ENCODE data around the gene COQ8B. TPM values are rescaled to one million over a fixed set of nuclear protein-coding genes. Genes with fewer than 3 reads are reported as not detected.

The COQ8B gene
- total and polyA plus RNA-seq, 7 experiments from 2014 or later: 14.4 to 48.3 (median 36.9) TPM

GRCh38 chr19:40663695-40664692 lies 52.7 kb downstream of the COQ8B start:
- POLR2A ChIA-PET: interaction anchor here (0.7 to 1.3 kb wide), 10 partner anchors 86 to 600 kb away, joined by 3 to 12 read pairs (median 4); partner anchors contain the start of genes ACTMAP, HNRNPUL1 and RAB4B
- CTCF ChIA-PET: interaction anchor here (0.6 to 2.9 kb wide), 22 partner anchors 27 to 645 kb away, joined by 3 to 28 read pairs (median 4); partner anchors contain the start of genes EGLN2 and RAB4B

GRCh38 chr19:40662925-40663694 lies 53.6 kb downstream of the COQ8B start:
- peaks cover 0 to 27% (median 6%) of the 10 kb centered on the region in 7 donors for H3K4me1 Mint-ChIP-seq
- DNase-seq (peak; percentile 81 to 96 (median 92)), ATAC-seq (peak; percentile 96)
- H3K4me1 ChIP-seq (ENCODE audit: control insufficient read depth in 2 of 2, insufficient read depth in 2 of 2, low read length in 2 of 2): peaks cover 0 to 7% of the 10 kb centered on the region in 2 donors
- intact Hi-C loops (cut with micrococcal nuclease): loop anchor here (1.0 to 5.0 kb wide), 14 partner anchors 27 to 645 kb away; partner anchors contain the start of genes ACTMAP (in 2 of the 2), NUMBL (in 2 of the 2), RAB4B (in 1 of the 2) and SNRPA (in 1 of the 2)
- H3K27ac Mint-ChIP-seq: peak overlapping the region; percentile 67 to 91 (median 84)
- peaks cover 0 to 2% (median 0%) of the 10 kb centered on the region in 11 donors for H3K9me3 Mint-ChIP-seq
- peak overlapping the region; percentile 75 for H3K27ac ChIP-seq (ENCODE audit: low read depth, low read length)
- no peaks in the 10 kb centered on the region for H3K27me3 ChIP-seq (ENCODE audit: control insufficient read depth in 2 of 2, insufficient read depth in 2 of 2, low read length in 2 of 2)
- H3K27me3 Mint-ChIP-seq: peaks cover 0 to 4% (median 0%) of the 10 kb centered on the region in 5 donors
- peaks cover 0 to 7% (median 0%) of the 10 kb centered on the region in 5 donors for H3K36me3 Mint-ChIP-seq
- POLR2A ChIA-PET: interaction anchor here (0.7 to 1.3 kb wide), 11 partner anchors 13 to 664 kb away, joined by 3 to 12 read pairs (median 3); partner anchors contain the start of genes ACTMAP, HNRNPUL1 and RAB4B
- peak overlapping the region; percentile 76 to 91 (median 84) for H3K4me3 Mint-ChIP-seq
- peaks cover 0 to under 1% (median 0%) of the 10 kb centered on the region in 3 experiments for H3K36me3 ChIP-seq (ENCODE audit: control insufficient read depth in 2 of 3, insufficient read depth in 3 of 3, low read length in 3 of 3)
- CTCF ChIA-PET: interaction anchor here (0.6 to 2.9 kb wide), 20 partner anchors 28 to 646 kb away, joined by 3 to 28 read pairs (median 3); partner anchors contain the start of genes EGLN2 and RAB4B
- H3K9me3 ChIP-seq (ENCODE audit: control insufficient read depth in 2 of 3, low read length in 3 of 3): no peaks in the 10 kb centered on the region
- H3K4me3 ChIP-seq (ENCODE audit: low read length): peak overlapping the region; percentile 75

More at GRCh38 chr19:40663695-40664692, 52.7 kb downstream of the COQ8B start:
- Mint-ChIP-seq H3K4me1 (peaks cover 0 to 27% (median 6%) of the 10 kb centered on the region in 7 donors), H3K4me3 (peak overlapping the region; percentile 76 to 91 (median 84)), H3K27ac (peak overlapping the region; percentile 67 to 88 (median 84)), H3K36me3 (peaks cover 0 to 13% (median 4%) of the 10 kb centered on the region in 5 donors), H3K9me3 (peaks cover 0 to 2% (median 0%) of the 10 kb centered on the region in 11 donors), H3K27me3 (peaks cover 0 to 4% (median 0%) of the 10 kb centered on the region in 5 donors)
- intact Hi-C loops (cut with micrococcal nuclease): loop anchor here (1.0 to 5.0 kb wide), 9 partner anchors 26 to 644 kb away; partner anchors contain the start of genes ACTMAP (in 2 of the 2), NUMBL (in 2 of the 2), RAB4B (in 1 of the 2) and SNRPA (in 1 of the 2)
- Histone ChIP-seq H3K9me3 (ENCODE audit: control insufficient read depth in 2 of 3, low read length in 3 of 3) (peaks cover 0 to 2% (median 0%) of the 10 kb centered on the region in 3 experiments), H3K27me3 (ENCODE audit: control insufficient read depth in 2 of 2, insufficient read depth in 2 of 2, low read length in 2 of 2) (no peaks in the 10 kb centered on the region), H3K4me1 (ENCODE audit: control insufficient read depth in 2 of 2, insufficient read depth in 2 of 2, low read length in 2 of 2) (peaks cover 0 to 7% of the 10 kb centered on the region in 2 donors), H3K27ac (ENCODE audit: low read depth, low read length) (peak overlapping the region; percentile 75), H3K36me3 (ENCODE audit: control insufficient read depth in 2 of 3, insufficient read depth in 3 of 3, low read length in 3 of 3) (peaks cover 0 to 9% (median 0%) of the 10 kb centered on the region in 3 experiments), H3K4me3 (ENCODE audit: low read length) (peak overlapping the region; percentile 75)
- DNase-seq (peak in 4 of 9 donors; percentile 5 to 36 (median 9)), ATAC-seq (no peak)

- H3K4me3 ChIP-seq (ENCODE audit: low read length): no peak overlapping the region
- intact Hi-C loops (cut with micrococcal nuclease): loop anchor here (1.0 to 5.0 kb wide), 9 partner anchors 54 to 601 kb away; partner anchors contain the start of genes ACTMAP (in 1 of the 2) and SNRPA (in 1 of the 2)
- Mint-ChIP-seq H3K4me3 (peak overlapping the region in 4 of 10 donors; percentile 7 to 51 (median 23)), H3K9me3 (peaks cover 0 to 2% (median 0%) of the 10 kb centered on the region in 11 donors), H3K36me3 (no peaks in the 10 kb centered on the region), H3K4me1 (peaks cover 0 to 24% (median 6%) of the 10 kb centered on the region in 7 donors), H3K27ac (peak overlapping the region in 4 of 9 donors; percentile 46 to 65 (median 53)), H3K27me3 (peaks cover 0 to 4% (median 0%) of the 10 kb centered on the region in 5 donors)
- CTCF ChIA-PET: interaction anchor here (0.7 to 2.9 kb wide), 5 partner anchors 16 to 485 kb away, joined by 3 to 28 read pairs (median 3); no protein-coding TSS in a partner anchor
- POLR2A ChIA-PET: interaction anchor here (0.5 to 0.6 kb wide), 2 partner anchors 34 to 57 kb away, joined by 3 read pairs; no protein-coding TSS in a partner anchor
- H3K9me3 ChIP-seq (ENCODE audit: control insufficient read depth in 2 of 3, low read length in 3 of 3): no peaks in the 10 kb centered on the region
- no peaks in the 10 kb centered on the region for H3K36me3 ChIP-seq (ENCODE audit: control insufficient read depth in 2 of 3, insufficient read depth in 3 of 3, low read length in 3 of 3)
- no peak overlapping the region for H3K27ac ChIP-seq (ENCODE audit: low read depth, low read length)
- DNase-seq (no peak), ATAC-seq (no peak)
- H3K27me3 ChIP-seq (ENCODE audit: control insufficient read depth in 2 of 2, insufficient read depth in 2 of 2, low read length in 2 of 2): no peaks in the 10 kb centered on the region
- peaks cover 0 to 7% of the 10 kb centered on the region in 2 donors for H3K4me1 ChIP-seq (ENCODE audit: control insufficient read depth in 2 of 2, insufficient read depth in 2 of 2, low read length in 2 of 2)
Measured at GRCh38 chr19:40661616-40662015, 55.1 kb downstream of the COQ8B start.

- no peak overlapping the region for H3K27ac ChIP-seq (ENCODE audit: low read depth, low read length)
- Mint-ChIP-seq H3K36me3 (no peaks in the 10 kb centered on the region), H3K4me3 (no peak overlapping the region), H3K4me1 (peaks cover 0 to 20% (median 6%) of the 10 kb centered on the region in 7 donors), H3K9me3 (peaks cover 0 to 2% (median 0%) of the 10 kb centered on the region in 11 donors), H3K27ac (no peak overlapping the region), H3K27me3 (peaks cover 0 to 4% (median 0%) of the 10 kb centered on the region in 5 donors)
- peaks cover 0 to 7% of the 10 kb centered on the region in 2 donors for H3K4me1 ChIP-seq (ENCODE audit: control insufficient read depth in 2 of 2, insufficient read depth in 2 of 2, low read length in 2 of 2)
- no peak overlapping the region for H3K4me3 ChIP-seq (ENCODE audit: low read length)
- H3K27me3 ChIP-seq (ENCODE audit: control insufficient read depth in 2 of 2, insufficient read depth in 2 of 2, low read length in 2 of 2): no peaks in the 10 kb centered on the region
- H3K9me3 ChIP-seq (ENCODE audit: control insufficient read depth in 2 of 3, low read length in 3 of 3): no peaks in the 10 kb centered on the region
- ChIA-PET POLR2A (no interaction called here), CTCF (interaction anchor here (1.3 kb wide), 1 partner anchor 508 kb away, joined by 3 read pairs; no protein-coding TSS in a partner anchor)
- ATAC-seq: no peak
- no peak for DNase-seq
- no peaks in the 10 kb centered on the region for H3K36me3 ChIP-seq (ENCODE audit: control insufficient read depth in 2 of 3, insufficient read depth in 3 of 3, low read length in 3 of 3)
- intact Hi-C loops (cut with micrococcal nuclease): no loop called here
Measured at GRCh38 chr19:40659566-40659965, 57.1 kb downstream of the COQ8B start.

GRCh38 chr19:40659116-40659515 lies 57.6 kb downstream of the COQ8B start:
- CTCF ChIA-PET: interaction anchor here (1.3 kb wide), 1 partner anchor 509 kb away, joined by 3 read pairs; no protein-coding TSS in a partner anchor
- Mint-ChIP-seq H3K9me3 (peaks cover 0 to 2% (median 0%) of the 10 kb centered on the region in 11 donors), H3K4me3 (no peak overlapping the region), H3K4me1 (peaks cover 0 to 19% (median 6%) of the 10 kb centered on the region in 7 donors), H3K36me3 (no peaks in the 10 kb centered on the region), H3K27me3 (peaks cover 0 to 4% (median 0%) of the 10 kb centered on the region in 5 donors), H3K27ac (no peak overlapping the region)
- H3K4me3 ChIP-seq (ENCODE audit: low read length): no peak overlapping the region
- H3K9me3 ChIP-seq (ENCODE audit: control insufficient read depth in 2 of 3, low read length in 3 of 3): no peaks in the 10 kb centered on the region
- no peaks in the 10 kb centered on the region for H3K27me3 ChIP-seq (ENCODE audit: control insufficient read depth in 2 of 2, insufficient read depth in 2 of 2, low read length in 2 of 2)
- peaks cover 0 to 7% of the 10 kb centered on the region in 2 donors for H3K4me1 ChIP-seq (ENCODE audit: control insufficient read depth in 2 of 2, insufficient read depth in 2 of 2, low read length in 2 of 2)
- intact Hi-C loops (cut with micrococcal nuclease): no loop called here
- ATAC-seq (no peak), DNase-seq (no peak)
- POLR2A ChIA-PET: interaction anchor here (0.6 kb wide), 1 partner anchor 264 kb away, joined by 3 read pairs; no protein-coding TSS in a partner anchor
- no peak overlapping the region for H3K27ac ChIP-seq (ENCODE audit: low read depth, low read length)
- H3K36me3 ChIP-seq (ENCODE audit: control insufficient read depth in 2 of 3, insufficient read depth in 3 of 3, low read length in 3 of 3): no peaks in the 10 kb centered on the region

Data from naive thymus-derived CD4-positive, alpha-beta T cell (primary cell).